ENCODE measurements around the gene RASAL2.
"Not testable (repeated sequence)": the region's sequence is repeated elsewhere in the genome, so short reads cannot be mapped to it uniquely, and the experiment has no call there.

Gene RASAL2

GRCh38 chr1:178277793-178278530 is 184.1 kb downstream of the RASAL2 start:
- no peak for DNase-seq (ENCODE audit: low read depth in 2 of 3, low spot score in 2 of 3)

DNA sequence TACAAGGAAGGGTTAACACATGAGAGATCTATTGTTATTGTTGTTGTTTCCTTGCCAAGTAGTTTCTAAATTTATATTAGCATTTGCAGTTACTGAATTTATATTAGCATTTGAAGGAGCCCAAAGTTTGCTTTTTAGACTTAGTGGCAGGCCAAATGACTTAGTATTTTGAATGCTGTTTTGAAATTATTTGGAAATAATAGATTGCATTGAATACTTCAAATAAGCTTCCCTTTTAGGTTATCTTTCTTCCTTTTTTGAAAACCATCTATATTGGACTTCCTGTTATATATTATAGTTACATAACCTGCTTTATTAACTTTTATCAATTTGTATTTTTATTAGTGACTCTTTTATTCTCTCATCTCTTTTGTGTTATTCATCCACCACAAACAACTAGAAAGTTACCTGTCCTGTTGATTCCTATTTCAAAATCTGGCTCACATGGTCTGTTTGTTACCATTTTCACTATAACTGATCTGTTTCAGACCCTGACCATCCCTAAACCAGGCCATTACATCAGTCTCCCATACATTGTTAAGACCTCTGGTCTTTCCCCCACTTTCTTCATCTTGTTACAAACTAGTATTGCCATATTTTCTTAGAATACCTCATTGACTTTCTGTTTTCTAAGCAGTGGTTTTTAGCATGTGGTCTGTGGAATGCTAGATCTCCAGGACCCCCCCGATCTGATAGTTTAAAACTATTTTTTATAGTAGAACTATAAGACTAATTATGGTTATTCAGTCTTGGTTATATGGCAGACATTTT is 185.2 kb downstream of the RASAL2 start:
- no peak for DNase-seq (ENCODE audit: low read depth in 2 of 3, low spot score in 2 of 3)

DNA sequence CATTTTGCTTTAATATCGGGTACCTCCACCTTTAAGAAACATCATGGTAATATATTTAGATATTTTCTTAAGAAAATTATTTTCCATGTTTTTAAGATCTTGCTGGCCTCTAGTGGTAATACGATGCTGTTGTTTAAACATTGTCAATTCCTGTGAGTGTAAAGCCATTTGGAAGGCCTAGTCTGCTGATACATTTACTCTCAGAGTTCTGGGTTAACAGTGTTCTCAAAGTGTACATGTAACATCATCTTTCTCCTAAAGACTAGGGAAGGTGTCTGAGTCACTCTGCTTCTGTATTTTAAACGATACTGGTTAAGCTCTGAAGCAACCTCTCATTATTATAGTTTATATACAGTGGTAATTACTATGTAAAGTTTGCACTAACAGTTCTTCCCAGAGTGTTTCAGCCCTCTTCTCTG is 189.1 kb downstream of the RASAL2 start:
- DNase-seq (ENCODE audit: low read depth in 2 of 3, low spot score in 2 of 3): no peak

DNA sequence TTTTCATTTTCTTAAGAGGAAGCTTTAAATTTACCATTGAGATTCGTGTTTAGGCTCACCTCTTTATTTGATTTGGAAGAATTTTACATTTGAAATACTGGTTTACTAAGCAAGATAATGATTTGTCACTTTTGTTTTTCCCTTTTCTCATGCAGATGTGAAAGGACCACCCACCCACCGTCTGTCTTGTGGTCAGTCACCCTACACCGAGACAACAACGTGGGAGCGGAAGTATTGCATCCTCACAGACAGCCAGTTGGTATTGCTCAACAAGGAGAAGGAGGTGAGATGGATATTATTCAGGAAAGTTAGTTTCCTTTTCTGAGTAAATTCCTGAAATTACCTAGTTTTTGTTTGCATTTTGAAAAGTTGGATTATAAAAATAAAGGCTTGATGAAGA is 189.5 kb downstream of the RASAL2 start:
- DNase-seq (ENCODE audit: low read depth in 2 of 3, low spot score in 2 of 3): no peak

GRCh38 chr1:178284058-178284457 is 190.2 kb downstream of the RASAL2 start:
- DNase-seq (ENCODE audit: low read depth in 2 of 3, low spot score in 2 of 3): no peak

GRCh38 chr1:178291166-178291565 is 197.3 kb downstream of the RASAL2 start:
- no peak for DNase-seq (ENCODE audit: low read depth in 2 of 3, low spot score in 2 of 3)

GRCh38 chr1:178294654-178295053 is 200.8 kb downstream of the RASAL2 start:
- no peak for DNase-seq (ENCODE audit: low read depth in 2 of 3, low spot score in 2 of 3)

- no peak for DNase-seq (ENCODE audit: low read depth in 2 of 3, low spot score in 2 of 3)
Measured at GRCh38 chr1:178300352-178300699, 206.4 kb downstream of the RASAL2 start.

DNA sequence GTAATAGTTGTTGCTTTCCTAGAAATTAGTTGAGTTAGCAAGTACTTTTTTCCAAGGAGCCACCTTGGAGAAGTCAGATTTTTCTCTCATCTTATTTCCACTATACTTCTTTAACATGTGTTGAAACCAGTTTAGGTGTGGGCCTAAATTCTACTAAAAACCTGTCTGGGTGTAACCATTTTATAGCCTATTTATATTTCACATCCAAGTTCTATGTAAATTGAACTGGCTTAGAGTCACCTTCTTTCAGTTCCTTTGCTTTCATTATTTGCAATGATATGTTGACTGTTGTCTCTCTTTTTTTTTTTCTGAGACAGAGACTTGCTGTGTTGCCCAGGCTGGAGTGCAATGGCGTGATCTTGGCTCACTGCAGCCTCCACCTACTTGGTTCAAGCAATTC is 207.2 kb downstream of the RASAL2 start:
- DNase-seq (ENCODE audit: low read depth in 2 of 3, low spot score in 2 of 3): no peak

- DNase-seq (ENCODE audit: low read depth in 2 of 3, low spot score in 2 of 3): no peak
Measured at GRCh38 chr1:178307264-178307663, 213.4 kb downstream of the RASAL2 start.

- no peak for DNase-seq (ENCODE audit: low read depth in 2 of 3, low spot score in 2 of 3)
Measured at GRCh38 chr1:178308438-178308837, 214.5 kb downstream of the RASAL2 start.

GRCh38 chr1:178310685-178311105 is 216.8 kb downstream of the RASAL2 start:
- DNase-seq (ENCODE audit: low read depth in 2 of 3, low spot score in 2 of 3): no peak

DNA sequence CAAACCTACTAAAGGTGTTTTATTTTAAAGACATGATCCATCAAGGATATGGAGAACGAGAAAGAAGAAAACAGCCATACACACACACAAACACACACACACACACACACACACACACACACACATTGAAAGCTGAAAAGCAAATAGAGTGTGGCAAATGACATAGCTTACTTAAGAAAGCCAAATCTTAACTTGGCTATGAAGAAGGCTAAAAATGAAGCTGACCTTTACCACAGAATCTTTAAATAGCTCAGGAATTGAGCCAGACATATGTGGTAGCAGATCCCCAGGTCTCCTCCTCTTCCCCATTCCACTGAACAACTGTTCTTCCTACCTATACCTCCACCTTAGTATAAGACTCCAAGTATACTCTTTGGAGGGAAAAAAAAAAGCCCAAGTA is 217.3 kb downstream of the RASAL2 start:
- DNase-seq (ENCODE audit: low read depth in 2 of 3, low spot score in 2 of 3): no peak

GRCh38 chr1:178320280-178320982 is 226.5 kb downstream of the RASAL2 start:
- not testable (repeated sequence) for DNase-seq (ENCODE audit: low read depth in 2 of 3, low spot score in 2 of 3)

DNA sequence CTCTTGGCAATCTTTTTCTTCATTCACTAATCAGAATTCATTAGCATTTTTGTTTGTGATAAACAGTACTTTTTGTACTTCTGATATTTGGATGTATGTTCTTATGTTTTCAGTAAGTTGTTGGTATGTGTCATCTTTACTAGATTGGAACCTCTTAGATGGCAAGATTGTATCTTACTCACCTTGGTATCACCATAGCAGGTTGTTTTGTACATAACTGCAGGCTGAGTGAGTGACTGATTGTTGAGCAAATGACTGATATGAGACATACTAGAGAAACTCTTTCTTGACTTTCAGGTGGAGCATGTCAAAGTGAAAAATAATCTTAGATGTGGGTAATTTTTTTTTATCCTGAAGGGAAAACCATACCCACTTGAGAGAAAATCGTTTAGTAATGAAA is 229.2 kb downstream of the RASAL2 start:
- no peak for DNase-seq (ENCODE audit: low read depth in 2 of 3, low spot score in 2 of 3)

- no peak for DNase-seq (ENCODE audit: low read depth in 2 of 3, low spot score in 2 of 3)
Measured at GRCh38 chr1:178324003-178324402, 230.1 kb downstream of the RASAL2 start.

GRCh38 chr1:178328728-178329127 is 234.8 kb downstream of the RASAL2 start:
- DNase-seq (ENCODE audit: low read depth in 2 of 3, low spot score in 2 of 3): no peak

DNA sequence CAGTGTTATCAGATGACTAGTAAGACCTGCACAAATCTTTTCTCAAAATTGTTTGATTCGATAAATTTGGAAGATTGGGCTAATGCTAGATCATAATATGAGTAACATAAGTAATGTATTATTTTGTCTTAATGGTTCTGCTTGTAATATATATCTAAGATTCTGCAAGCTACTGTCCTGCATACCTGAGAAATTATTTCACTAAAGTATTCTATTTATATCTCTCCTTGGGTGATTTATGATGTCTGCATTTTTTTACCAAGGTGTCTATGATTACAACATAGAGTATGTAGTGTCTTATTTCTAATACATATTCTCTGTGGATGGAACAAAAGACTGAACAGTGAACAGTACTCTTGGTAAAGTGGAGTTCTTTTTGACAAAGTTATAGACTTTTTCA is 236.2 kb downstream of the RASAL2 start:
- no peak for DNase-seq (ENCODE audit: low read depth in 2 of 3, low spot score in 2 of 3)

- no peak for DNase-seq (ENCODE audit: low read depth in 2 of 3, low spot score in 2 of 3)
Measured at GRCh38 chr1:178330848-178331497, 237.1 kb downstream of the RASAL2 start.

- DNase-seq (ENCODE audit: low read depth in 2 of 3, low spot score in 2 of 3): no peak
Measured at GRCh38 chr1:178335426-178335825, 241.5 kb downstream of the RASAL2 start.

- DNase-seq (ENCODE audit: low read depth in 2 of 3, low spot score in 2 of 3): no peak
Measured at GRCh38 chr1:178337091-178337706, 243.3 kb downstream of the RASAL2 start.
